ENCODE data around the gene MTA3. TPM values are rescaled to one million over a fixed set of nuclear protein-coding genes. Genes with fewer than 3 reads are reported as not detected.

Gene MTA3
- total RNA-seq, 2 experiments from 2014 or later = 20.9 to 21.5 TPM

DNA sequence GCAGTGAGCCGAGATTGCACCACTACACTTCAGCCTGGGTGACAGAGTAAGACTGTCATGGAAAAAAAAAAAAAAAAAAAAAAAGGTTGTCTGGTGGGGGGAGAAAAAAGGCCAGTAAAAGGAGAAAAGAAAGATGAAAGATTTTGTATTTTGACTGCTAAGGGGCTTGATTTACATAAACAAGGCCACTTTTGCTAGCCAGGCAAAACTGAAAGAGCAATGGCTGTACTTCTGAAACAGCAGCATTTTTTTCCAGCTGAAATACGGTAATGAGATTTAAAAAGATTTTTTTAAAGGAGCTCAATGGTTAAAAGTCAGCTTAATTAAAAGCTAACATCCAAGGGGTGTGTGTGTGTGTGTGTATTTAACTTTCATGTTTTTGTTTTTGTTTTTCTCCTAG lies 206.8 kb downstream of the MTA3 start:
- no peak for DNase-seq
- Mint-ChIP-seq H3K4me3 (no peak overlapping the region), H3K4me1 (peaks cover 2% of the 10 kb centered on the region), H3K36me3 (ENCODE audit: low read depth) (no peaks in the 10 kb centered on the region), H3K27ac (no peak overlapping the region), H3K27me3 (no peaks in the 10 kb centered on the region), H3K9me3 (peaks cover 5% of the 10 kb centered on the region)
- POLR2A ChIA-PET = no interaction called here
- CTCF ChIA-PET = interaction anchor here (0.7 kb wide), 2 partner anchors 96 to 120 kb away, joined by 3 to 6 read pairs; no protein-coding TSS in a partner anchor

DNA sequence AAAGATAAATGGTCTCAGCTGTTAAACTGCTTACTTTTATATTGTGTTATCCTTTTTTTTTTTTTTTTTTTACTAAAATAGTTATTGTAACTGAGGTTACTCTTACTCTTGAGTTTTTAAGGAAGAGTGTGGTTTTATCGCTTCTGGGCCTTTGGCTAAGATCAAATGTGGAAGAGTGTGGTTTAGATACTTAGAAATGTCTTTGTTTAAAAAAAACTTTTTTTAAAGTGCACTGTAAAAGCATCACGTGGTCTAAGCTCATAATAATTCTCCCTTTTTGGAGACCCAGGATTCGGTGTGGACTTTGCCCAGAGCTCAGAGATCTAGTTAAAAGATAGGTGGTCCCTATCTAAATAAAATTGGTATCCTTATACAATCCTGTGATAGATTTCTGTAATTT lies 207.4 kb downstream of the MTA3 start:
- Mint-ChIP-seq H3K4me1 (peaks cover 2% of the 10 kb centered on the region), H3K9me3 (peaks cover 9% of the 10 kb centered on the region), H3K36me3 (ENCODE audit: low read depth) (no peaks in the 10 kb centered on the region), H3K27me3 (no peaks in the 10 kb centered on the region), H3K4me3 (no peak overlapping the region), H3K27ac (no peak overlapping the region)
- no peak for DNase-seq
- ChIA-PET CTCF (interaction anchor here (0.7 kb wide), 2 partner anchors 97 to 120 kb away, joined by 3 to 6 read pairs; no protein-coding TSS in a partner anchor), POLR2A (no interaction called here)

DNA sequence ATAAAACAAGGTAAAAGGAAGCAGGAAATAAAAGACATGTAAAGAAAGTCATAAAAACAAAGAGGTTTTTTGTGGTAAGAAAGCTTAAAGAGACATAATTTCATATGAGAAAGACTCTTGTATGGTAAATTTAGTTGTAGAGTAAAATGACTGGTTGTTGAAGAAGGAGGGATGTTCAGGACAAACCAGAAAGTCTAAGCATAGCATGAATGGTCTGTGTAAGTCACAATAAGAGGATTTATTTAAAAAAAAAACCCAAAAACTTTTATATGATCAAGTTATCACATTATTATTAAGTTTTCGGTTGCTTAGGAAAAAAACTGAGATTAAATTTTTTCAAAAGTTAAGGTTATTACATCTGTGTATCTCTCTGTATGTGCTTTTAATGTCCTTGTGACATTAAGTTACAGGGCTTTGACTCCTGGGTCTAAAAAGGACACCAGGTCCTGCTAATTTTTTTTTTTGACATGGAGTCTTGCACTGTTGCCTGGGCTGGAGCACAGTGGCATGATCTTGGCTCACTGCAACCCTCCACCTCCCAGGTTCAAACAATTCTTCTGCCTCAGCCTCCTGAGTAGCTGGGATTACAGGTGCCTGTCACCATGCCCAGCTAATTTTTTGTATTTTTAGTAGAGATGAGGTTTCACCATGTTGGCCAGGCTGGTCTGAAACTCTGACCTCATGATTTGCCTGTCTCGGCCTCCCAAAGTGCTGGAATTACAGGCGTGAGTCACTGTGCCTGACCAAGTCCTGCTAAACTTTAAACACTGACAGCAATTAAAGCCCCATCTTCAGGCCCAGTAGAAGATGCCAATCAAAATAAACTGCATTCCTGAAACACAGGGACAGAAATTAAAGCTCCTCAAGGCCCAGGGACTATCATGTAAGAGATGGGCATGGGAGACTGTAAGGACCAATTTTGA lies 209.7 kb downstream of the MTA3 start:
- ChIA-PET CTCF (no interaction called here), POLR2A (no interaction called here)
- peaks cover 13% of the 10 kb centered on the region for H3K9me3 Mint-ChIP-seq

DNA sequence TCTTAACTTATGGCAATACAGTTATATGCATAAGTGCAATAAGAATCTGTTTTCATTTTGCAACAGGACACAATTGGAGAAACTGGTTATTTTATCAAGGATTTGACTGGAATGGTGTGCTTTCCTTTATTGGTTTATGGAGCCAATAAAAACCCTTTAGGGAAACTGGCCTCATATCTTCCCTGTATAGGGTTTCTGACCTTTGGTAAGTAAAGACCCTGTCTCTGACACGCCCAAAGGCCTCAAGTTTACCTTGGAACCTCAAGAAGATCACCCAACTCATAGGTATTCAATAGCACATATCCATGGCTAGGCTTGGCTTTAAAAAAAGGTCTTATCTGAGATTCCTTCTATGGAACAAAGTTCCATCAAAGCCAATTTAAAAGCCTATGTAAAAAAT lies 212.7 kb downstream of the MTA3 start:
- Mint-ChIP-seq H3K27ac (no peak overlapping the region), H3K9me3 (peaks cover 13% of the 10 kb centered on the region), H3K4me1 (no peaks in the 10 kb centered on the region), H3K4me3 (no peak overlapping the region), H3K36me3 (ENCODE audit: low read depth) (no peaks in the 10 kb centered on the region), H3K27me3 (no peaks in the 10 kb centered on the region)
- CTCF ChIA-PET = no interaction called here
- POLR2A ChIA-PET = no interaction called here
- no peak for DNase-seq

More for the DNA sequence above, 209.7 kb downstream of the MTA3 start:
- Mint-ChIP-seq H3K27me3 (no peaks in the 10 kb centered on the region), H3K4me3 (no peak overlapping the region), H3K4me1 (peaks cover 2% of the 10 kb centered on the region), H3K27ac (no peak overlapping the region), H3K36me3 (ENCODE audit: low read depth) (no peaks in the 10 kb centered on the region)
- no peak for DNase-seq

DNA sequence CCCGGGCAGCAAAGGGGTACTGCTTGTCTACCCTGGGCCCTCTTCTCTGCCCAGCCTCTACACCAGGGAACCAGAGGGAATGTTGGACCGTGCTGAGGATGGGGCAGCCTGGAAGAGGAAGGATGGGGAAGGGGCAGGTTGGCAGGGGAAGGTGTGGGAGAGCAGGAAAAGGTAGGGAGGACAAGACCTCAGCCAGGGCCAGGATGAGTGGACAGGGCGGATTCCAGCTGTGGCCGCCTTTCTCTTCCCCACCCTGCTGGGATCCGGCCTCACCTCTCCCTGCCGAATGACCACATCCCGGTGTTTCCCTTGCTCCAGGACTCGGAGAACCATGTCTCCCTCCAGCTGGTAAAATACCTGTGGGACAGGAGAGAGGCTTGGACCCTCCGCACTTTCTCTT lies 215.1 kb downstream of the MTA3 start:
- Mint-ChIP-seq H3K4me3 (no peak overlapping the region), H3K9me3 (peaks cover 8% of the 10 kb centered on the region), H3K27me3 (no peaks in the 10 kb centered on the region), H3K4me1 (no peaks in the 10 kb centered on the region), H3K27ac (no peak overlapping the region), H3K36me3 (ENCODE audit: low read depth) (no peaks in the 10 kb centered on the region)
- DNase-seq = no peak
- POLR2A ChIA-PET = no interaction called here
- CTCF ChIA-PET = no interaction called here

DNA sequence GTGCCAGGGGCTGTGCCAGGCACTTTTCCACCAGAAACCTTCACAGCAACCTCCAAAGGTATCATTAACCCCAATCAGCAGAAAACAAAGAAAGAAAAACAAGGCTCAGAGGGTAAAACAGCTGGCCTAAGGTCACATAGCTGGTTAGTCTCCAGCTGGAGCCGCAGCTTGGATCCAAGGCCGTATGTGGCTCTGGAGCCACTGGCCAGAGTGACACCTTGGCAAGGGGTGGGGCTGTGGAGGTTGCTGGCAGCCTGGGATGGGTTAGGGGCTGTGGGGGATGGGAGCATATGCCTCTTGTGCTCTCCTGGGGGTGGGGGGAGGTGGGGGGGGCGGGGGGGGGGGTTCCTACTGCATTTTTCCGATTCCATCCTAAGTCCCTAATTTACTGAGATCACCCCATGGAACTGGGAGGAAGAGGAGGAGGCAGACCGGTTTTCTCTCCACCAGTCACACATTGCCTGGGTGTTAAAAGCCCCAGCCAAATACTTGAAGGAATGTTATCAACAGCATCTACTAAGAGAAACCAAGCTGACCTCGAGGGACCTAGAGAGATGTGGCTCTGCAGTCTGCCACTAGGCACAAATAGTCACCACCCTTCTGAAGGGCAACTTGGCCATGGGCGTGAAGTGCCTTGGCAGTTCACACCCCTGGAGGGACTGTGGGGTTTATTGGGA lies 215.9 kb downstream of the MTA3 start:
- ChIA-PET POLR2A (no interaction called here), CTCF (no interaction called here)
- Mint-ChIP-seq H3K36me3 (ENCODE audit: low read depth) (no peaks in the 10 kb centered on the region), H3K27ac (no peak overlapping the region), H3K27me3 (peaks cover 1% of the 10 kb centered on the region), H3K4me1 (no peaks in the 10 kb centered on the region), H3K4me3 (no peak overlapping the region), H3K9me3 (peaks cover 8% of the 10 kb centered on the region)
- DNase-seq = peak; percentile 9

DNA sequence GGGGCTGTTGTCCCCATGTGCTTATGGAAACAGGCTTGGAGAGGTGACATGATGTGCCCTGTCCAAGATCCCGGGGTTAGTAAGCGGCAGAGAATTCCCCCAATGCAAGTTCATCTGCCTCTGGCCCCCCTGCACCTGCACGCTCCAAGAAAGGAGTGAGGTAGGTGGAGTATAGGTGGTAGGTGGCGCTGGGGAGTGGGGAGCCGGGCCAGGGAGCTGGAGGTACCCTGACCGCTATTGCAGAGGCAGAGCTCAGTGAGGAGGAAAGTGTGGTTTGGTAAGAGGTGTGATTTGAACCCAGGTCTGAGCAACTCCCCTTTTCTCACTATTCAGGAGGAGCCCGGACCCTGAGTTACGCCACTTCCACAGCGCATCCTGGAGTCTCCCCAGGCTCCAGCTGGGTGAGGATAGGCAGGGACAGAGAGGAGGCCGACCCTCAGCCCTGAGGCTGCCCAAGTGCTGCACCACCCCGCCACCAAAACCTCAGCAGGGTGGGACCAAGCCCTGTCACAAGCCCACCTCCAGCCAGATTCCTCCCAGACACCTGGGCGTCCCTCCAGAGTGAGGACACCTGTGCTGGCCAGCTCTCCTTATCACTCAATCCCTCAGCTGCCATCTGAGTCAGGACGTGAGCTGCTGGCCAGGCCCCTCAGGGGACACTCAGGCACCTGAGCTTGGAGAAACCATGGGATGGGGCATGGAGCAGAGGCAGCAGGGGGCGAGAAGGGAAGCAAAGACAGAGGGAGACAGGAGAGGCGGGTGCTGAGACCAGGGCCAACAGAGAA lies 218.3 kb downstream of the MTA3 start:
- Mint-ChIP-seq H3K36me3 (ENCODE audit: low read depth) (no peaks in the 10 kb centered on the region), H3K4me1 (no peaks in the 10 kb centered on the region), H3K27ac (no peak overlapping the region), H3K4me3 (no peak overlapping the region), H3K9me3 (no peaks in the 10 kb centered on the region), H3K27me3 (peaks cover 17% of the 10 kb centered on the region)
- ChIA-PET CTCF (no interaction called here), POLR2A (no interaction called here)
- DNase-seq = peak; percentile 10

DNA sequence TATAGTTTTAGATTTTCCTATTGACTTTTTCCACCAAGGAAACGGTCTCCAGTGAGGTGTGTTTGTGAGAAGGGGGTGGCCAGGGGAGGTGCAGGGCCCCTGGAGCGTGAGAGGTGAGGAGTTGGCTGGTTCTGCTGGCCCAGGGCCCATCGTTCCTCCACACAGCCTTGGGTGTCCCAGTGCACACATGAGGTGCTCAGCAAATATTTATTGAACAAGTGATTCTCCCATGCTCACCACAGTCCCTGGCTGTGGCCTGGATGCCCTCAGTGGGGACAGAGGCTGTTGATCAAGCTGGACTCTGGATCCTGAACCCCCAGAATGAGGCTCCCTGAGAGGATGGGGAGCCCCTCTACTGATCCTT lies 219.0 kb downstream of the MTA3 start:
- peak; percentile 8 for DNase-seq
- Mint-ChIP-seq H3K9me3 (no peaks in the 10 kb centered on the region), H3K36me3 (ENCODE audit: low read depth) (no peaks in the 10 kb centered on the region), H3K27ac (no peak overlapping the region), H3K27me3 (peaks cover 21% of the 10 kb centered on the region), H3K4me1 (peaks cover 2% of the 10 kb centered on the region), H3K4me3 (no peak overlapping the region)
- ChIA-PET CTCF (interaction anchor here (1.1 kb wide), 1 partner anchor 22 kb away, joined by 3 read pairs; no protein-coding TSS in a partner anchor), POLR2A (interaction anchor here (0.7 kb wide), 1 partner anchor 23 kb away, joined by 3 read pairs; no protein-coding TSS in a partner anchor)

DNA sequence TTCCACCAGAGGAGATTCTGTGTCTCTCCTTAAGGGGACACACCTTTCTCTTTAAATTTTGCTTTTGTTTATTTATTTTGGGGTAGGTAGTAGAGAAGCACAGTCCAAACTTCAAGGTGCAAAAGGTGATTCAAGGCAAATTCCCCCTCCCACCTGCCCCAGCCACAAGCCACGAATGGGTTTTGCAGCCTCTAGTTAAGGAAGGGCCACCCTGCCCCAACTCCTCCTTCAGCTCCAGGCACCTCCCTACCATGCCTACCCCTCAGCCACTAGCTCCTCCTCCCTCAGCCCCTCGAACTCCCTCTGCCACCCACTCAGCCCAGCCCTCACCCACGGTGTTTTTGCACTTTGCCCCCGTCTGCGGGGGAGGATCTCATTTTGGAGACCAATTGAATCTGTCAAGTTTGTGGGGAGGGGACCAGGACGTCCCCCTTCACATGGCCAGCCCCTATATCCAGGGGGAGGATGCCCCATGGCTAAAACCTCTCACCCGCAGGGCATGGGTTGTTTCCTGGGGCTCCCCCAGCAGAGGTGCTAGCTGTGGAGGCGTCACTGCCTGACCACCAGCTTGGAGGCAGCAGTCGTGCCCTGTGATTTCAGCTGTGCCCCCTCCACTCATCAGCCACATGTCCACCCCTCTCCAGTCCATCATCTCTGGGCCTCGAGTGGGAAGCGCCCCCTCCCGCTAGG lies 219.5 kb downstream of the MTA3 start:
- DNase-seq = no peak
- Mint-ChIP-seq H3K9me3 (no peaks in the 10 kb centered on the region), H3K36me3 (ENCODE audit: low read depth) (no peaks in the 10 kb centered on the region), H3K27me3 (peaks cover 23% of the 10 kb centered on the region), H3K27ac (no peak overlapping the region), H3K4me1 (peaks cover 2% of the 10 kb centered on the region), H3K4me3 (no peak overlapping the region)
- CTCF ChIA-PET = interaction anchor here (1.1 kb wide), 1 partner anchor 21 kb away, joined by 3 read pairs; no protein-coding TSS in a partner anchor
- POLR2A ChIA-PET = interaction anchor here (0.7 kb wide), 1 partner anchor 23 kb away, joined by 3 read pairs; no protein-coding TSS in a partner anchor

DNA sequence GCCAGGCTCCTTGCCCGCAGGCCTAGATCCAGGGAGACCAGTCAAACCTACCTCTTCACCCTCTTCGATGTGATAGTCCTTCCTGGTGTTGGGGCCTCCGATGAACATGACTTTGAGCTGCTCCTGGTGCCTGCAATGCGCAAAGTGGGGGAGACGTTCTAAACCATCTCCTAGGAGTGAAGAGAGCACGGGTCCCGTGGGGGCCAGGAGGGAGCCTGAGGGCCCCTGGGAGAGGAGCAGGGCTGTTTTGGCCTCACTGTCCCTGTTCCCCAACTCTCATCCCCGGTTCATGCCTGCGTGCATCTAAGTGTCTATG lies 220.0 kb downstream of the MTA3 start:
- no peak for DNase-seq
- Mint-ChIP-seq H3K9me3 (no peaks in the 10 kb centered on the region), H3K4me3 (no peak overlapping the region), H3K4me1 (peaks cover 5% of the 10 kb centered on the region), H3K27ac (no peak overlapping the region), H3K27me3 (peaks cover 26% of the 10 kb centered on the region), H3K36me3 (ENCODE audit: low read depth) (no peaks in the 10 kb centered on the region)
- POLR2A ChIA-PET = no interaction called here
- CTCF ChIA-PET = interaction anchor here (1.1 kb wide), 1 partner anchor 21 kb away, joined by 3 read pairs; no protein-coding TSS in a partner anchor

DNA sequence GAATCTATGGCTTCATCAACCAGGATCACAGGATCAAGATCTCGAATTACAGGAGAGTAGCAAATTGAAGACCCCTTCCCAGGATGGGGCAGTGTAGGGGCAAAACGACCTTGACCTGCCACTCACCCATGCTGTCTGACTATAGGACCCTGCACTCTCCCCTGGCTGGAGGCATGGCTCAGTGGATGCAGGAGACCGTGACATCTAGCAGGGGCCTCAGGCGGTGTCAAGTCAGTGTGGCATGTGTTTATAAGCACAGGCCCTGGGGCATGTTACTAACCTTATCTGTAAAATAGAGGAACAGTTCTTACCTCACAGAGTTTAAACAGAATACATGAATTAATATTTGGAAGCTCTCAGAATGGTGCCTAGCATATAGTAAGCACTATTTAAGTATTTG lies 220.4 kb downstream of the MTA3 start:
- peaks cover 2% of the 10 kb centered on the region for H3K36me3 Mint-ChIP-seq (ENCODE audit: low read depth)
- POLR2A ChIA-PET = no interaction called here
- CTCF ChIA-PET = no interaction called here

DNA sequence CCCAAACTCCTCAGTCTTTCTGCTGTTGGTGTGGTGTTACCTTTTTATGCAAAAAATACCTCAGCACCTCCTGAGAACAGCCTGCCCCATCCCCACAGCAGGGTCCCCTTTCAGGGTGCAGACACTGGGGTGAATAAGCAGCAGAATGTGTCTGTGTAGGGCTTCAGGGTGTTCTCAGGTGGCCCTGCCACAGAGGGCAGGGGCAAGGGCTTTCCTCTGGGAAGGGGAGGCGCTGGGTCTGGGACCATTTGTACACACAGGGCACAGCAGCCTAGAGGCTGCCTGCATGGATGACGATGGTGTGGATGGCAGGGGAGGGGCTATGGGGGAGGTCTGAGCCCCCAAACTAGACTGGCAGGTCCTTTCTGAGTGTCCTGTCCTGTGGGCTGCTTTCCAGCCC lies 221.3 kb downstream of the MTA3 start:
- no peak overlapping the region for H3K27ac Mint-ChIP-seq
- peaks cover 3% of the 10 kb centered on the region for H3K36me3 Mint-ChIP-seq (ENCODE audit: low read depth)
- CTCF ChIA-PET = no interaction called here
- H3K4me3 Mint-ChIP-seq = no peak overlapping the region
- peak; percentile 7 for DNase-seq
- no peaks in the 10 kb centered on the region for H3K9me3 Mint-ChIP-seq
- peaks cover 40% of the 10 kb centered on the region for H3K27me3 Mint-ChIP-seq
- H3K4me1 Mint-ChIP-seq = peaks cover 9% of the 10 kb centered on the region
- POLR2A ChIA-PET = no interaction called here

More for the DNA sequence above, 220.4 kb downstream of the MTA3 start:
- Mint-ChIP-seq H3K4me3 (no peak overlapping the region), H3K9me3 (no peaks in the 10 kb centered on the region), H3K27me3 (peaks cover 31% of the 10 kb centered on the region), H3K27ac (no peak overlapping the region), H3K4me1 (peaks cover 8% of the 10 kb centered on the region)
- no peak for DNase-seq
